Ovary (tissue), 3 donors: ENCODE results near the gene MCM6.

Experiments used
- CTCF ChIP-seq, 3 donors: fragments of 450-650 bp in 2 of 3; fragments of 200-600 bp in 1 of 3; IDR thresholded peaks; one replicate each; pipeline versions ENCODE4 v1.5.1 to v1.8.0; 2016 to 2022; ENCODE audit warnings: antibody characterized with exemption in 3 of 3, mild to moderate bottlenecking in 1 of 3
- EP300 ChIP-seq: sonication (generic); formaldehyde crosslinking; IDR thresholded peaks from one replicate; pipeline ENCODE4 v1.6.1; 2017; ENCODE audit warnings: antibody characterized with exemption
- POLR2A ChIP-seq: fragments of 450-650 bp; IDR thresholded peaks from one replicate; pipeline ENCODE4 v1.6.1; 2017; ENCODE audit warnings: antibody characterized with exemption, mild to moderate bottlenecking, moderate library complexity
- donor health status: DM: no; HTN: no; CAD: no.

GRCh38 chr2:135831180-135831812, 44.9 kb downstream of the MCM6 start:
- TF ChIP-seq CTCF (IDR thresholded peaks at IDR 0.05) (no peak), POLR2A (no peak), EP300 (no peak)
